Cardiac muscle cell (in vitro differentiated cells and primary cell): ENCODE measurements around the gene LHX8. TPM values are rescaled to one million over a fixed set of nuclear protein-coding genes. Genes with fewer than 3 reads are reported as not detected.

Source experiments
- DNase-seq, 2 donors: peaks; one replicate each; pipeline versions ENCODE4 v3.0.0 to v3.0.0-alpha.2; 2010 to 2017; ENCODE audit warnings: low read depth in 1 of 2, low spot score in 1 of 2
- H3K27ac ChIP-seq: fragments of 200-600 bp; sonication (generic); 2 replicates; pipeline ENCODE4 v1.5.1; 2016
- H3K27me3 ChIP-seq: fragments of 200-600 bp; sonication (generic); 2 replicates; pipeline ENCODE4 v1.6.0; 2016; ENCODE audit warnings: control low read depth
- H3K36me3 ChIP-seq: fragments of 200-600 bp; sonication (generic); 2 replicates; pipeline ENCODE4 v1.5.1; 2016; ENCODE audit warnings: control low read depth
- H3K4me1 ChIP-seq: fragments of 200-600 bp; sonication (generic); 2 replicates; pipeline ENCODE4 v1.8.1; 2017; ENCODE audit warnings: low read depth, mild to moderate bottlenecking, mixed run types
- H3K4me3 ChIP-seq: fragments of 200-600 bp; sonication (generic); 2 replicates; pipeline ENCODE4 v1.5.1; 2016; ENCODE audit warnings: mild to moderate bottlenecking
- H3K9me3 ChIP-seq: fragments of 200-600 bp; sonication (generic); 2 replicates; pipeline ENCODE4 v1.5.1; 2017; ENCODE audit warnings: low read depth, mild to moderate bottlenecking, control low read depth
- polyA plus RNA-seq: library from polyadenylated mRNA; unstranded; fragments of >200 nt; fragmentation: Nextera tagmentation; extraction: Ambion mirVana; gene quantifications from 2 replicates; pipeline ENCODE4 v1.2.1, GENCODE V29; 2016
- total RNA-seq: library from RNA; depleted of rRNA; stranded (reverse); fragments of >200 nt; gene quantifications from 2 replicates; pipeline ENCODE4 v1.2.3, GENCODE V29; 2016
- TF ChIP-seq, protein P1 (sequence below): IDR thresholded peaks from 2 replicates; pipeline ENCODE4 v1.5.1; 2012; ENCODE audit warnings: low read depth, mild to moderate bottlenecking, low read length

The LHX8 gene
- total and polyA plus RNA-seq, 2 experiments from 2014 or later = 0.18 to 1.9 TPM

DNA sequence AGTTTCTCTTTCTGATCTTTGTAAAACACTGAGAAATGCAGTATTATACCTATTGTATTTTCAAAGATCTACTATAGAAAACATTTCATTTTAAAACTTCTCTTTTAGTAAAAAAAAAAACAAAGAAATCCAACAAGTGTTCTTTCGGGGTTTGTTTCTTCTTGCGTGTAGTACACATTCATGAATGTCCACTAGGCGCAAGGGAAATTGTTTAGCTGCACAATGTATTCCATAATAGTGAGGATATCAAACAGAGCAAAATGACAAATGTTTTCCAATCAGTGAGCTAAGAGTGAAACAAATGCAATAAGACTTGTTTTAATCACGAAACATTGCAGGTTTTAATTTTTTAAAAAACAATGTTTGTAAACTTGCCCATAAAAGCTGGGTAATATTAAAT, 68.6 kb downstream of the LHX8 start:
- H3K36me3 ChIP-seq = no peaks in the 10 kb centered on the region
- TF ChIP-seq, protein P1, sequence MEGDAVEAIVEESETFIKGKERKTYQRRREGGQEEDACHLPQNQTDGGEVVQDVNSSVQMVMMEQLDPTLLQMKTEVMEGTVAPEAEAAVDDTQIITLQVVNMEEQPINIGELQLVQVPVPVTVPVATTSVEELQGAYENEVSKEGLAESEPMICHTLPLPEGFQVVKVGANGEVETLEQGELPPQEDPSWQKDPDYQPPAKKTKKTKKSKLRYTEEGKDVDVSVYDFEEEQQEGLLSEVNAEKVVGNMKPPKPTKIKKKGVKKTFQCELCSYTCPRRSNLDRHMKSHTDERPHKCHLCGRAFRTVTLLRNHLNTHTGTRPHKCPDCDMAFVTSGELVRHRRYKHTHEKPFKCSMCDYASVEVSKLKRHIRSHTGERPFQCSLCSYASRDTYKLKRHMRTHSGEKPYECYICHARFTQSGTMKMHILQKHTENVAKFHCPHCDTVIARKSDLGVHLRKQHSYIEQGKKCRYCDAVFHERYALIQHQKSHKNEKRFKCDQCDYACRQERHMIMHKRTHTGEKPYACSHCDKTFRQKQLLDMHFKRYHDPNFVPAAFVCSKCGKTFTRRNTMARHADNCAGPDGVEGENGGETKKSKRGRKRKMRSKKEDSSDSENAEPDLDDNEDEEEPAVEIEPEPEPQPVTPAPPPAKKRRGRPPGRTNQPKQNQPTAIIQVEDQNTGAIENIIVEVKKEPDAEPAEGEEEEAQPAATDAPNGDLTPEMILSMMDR = no peak
- DNase-seq = no peak

DNA sequence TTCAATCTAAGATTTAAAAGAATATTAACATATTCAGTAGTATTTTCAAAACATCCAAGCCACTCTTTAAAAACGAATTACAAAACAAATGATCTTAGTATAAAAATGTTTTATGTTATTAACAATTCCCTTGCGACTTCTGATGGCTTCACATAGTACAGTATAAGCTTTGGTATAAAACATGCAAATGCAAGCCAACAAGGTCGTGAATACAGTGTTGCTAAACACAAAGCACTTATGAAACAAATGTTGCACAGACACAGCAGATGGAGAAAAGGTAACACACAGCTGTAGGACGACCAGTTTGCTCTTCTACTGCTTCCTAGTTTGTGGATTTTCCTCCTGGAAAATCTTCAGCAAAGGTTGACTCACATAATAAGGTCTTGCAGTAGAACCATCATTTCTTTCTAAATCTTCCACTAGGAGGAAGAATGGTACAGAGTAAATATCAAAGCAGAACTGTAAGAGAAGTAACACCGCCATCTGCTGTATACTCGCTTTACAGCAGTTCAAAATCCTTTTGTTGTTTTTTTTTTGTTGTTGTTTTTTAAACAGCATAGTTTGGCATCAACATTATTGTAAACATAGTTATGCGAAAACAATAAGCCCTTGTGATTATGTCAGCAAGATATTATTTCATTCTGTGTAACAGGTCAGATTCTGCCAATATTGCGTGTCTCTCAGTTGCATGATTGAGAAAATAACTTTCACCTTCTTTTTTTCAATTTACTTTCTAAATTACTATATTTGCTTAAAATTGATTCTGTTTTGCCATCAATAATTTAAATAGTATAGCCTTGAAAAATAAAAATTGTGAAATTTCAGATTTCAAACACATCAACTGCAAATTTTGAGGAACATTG, 69.5 kb downstream of the LHX8 start:
- Histone ChIP-seq H3K4me1 (no peaks in the 10 kb centered on the region), H3K27ac (no peak overlapping the region), H3K27me3 (no peaks in the 10 kb centered on the region), H3K4me3 (no peak overlapping the region), H3K9me3 (no peaks in the 10 kb centered on the region), H3K36me3 (no peaks in the 10 kb centered on the region)
- TF ChIP-seq, protein P1 = peak; percentile 80
- DNase-seq = peak; percentile 58 to 60

More for the DNA sequence above, 68.6 kb downstream of the LHX8 start:
- Histone ChIP-seq H3K4me1 (no peaks in the 10 kb centered on the region), H3K4me3 (no peak overlapping the region), H3K27ac (no peak overlapping the region), H3K9me3 (no peaks in the 10 kb centered on the region), H3K27me3 (no peaks in the 10 kb centered on the region)

DNA sequence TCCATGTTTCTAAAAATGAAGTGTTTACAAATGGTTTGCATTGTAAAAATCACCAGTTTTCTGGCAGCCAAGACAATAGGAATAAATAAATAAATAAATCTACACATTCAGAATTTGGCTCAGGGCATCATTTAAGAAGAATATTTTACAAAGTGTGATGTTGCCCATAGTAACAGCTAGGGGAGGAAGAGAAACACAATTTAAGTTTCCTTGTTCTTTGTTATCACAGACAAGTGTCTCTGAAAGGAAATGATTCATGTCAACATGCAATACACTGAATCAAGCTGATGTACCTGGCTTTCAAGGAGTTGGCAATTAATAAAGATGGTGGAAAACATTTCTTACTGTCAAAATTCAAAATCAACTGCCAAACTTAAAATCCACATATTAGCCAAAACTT, 74.7 kb downstream of the LHX8 start:
- DNase-seq = no peak
- TF ChIP-seq, protein P1 = no peak
- Histone ChIP-seq H3K27me3 (no peaks in the 10 kb centered on the region), H3K9me3 (no peaks in the 10 kb centered on the region), H3K27ac (no peak overlapping the region), H3K4me1 (no peaks in the 10 kb centered on the region), H3K4me3 (no peak overlapping the region), H3K36me3 (no peaks in the 10 kb centered on the region)
